NT2/D1 (cell line): ENCODE results near the gene TLE4.

Source experiments
- SUZ12 ChIP-seq: IDR thresholded peaks from 2 replicates; pipeline ENCODE4 v1.6.1; 2011; ENCODE audit not compliant: insufficient read length, insufficient read depth; ENCODE audit errors: extremely low read depth
- ZNF274 ChIP-seq: IDR thresholded peaks from 2 replicates; pipeline ENCODE4 v1.6.1; 2011; ENCODE audit warnings: mild to moderate bottlenecking, low read depth, low read length

DNA sequence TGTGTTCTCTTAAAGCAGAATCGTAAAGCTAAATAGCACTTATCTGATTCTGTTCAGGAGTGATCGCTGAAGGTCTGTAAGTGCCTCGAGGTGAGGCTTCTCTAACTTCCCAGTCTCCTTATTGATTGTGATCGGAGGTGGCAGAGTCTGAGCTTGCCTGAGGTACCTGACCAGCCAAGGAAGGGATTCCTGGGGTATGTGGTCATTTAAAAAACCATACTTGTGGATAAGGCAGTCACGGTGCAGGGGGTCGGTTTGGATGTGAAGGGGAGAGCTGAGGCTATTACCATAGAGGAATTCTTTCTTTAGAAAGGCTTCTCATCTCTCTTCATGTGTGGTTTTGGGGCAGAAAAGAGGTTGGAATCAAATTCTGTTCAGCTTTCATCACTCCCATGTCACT lies 193.7 kb downstream of the TLE4 start:
- TF ChIP-seq ZNF274 (no peak), SUZ12 (no peak)
